ENCODE results near the gene SAMD14. TPM values are rescaled to one million over a fixed set of nuclear protein-coding genes. Genes with fewer than 3 reads are reported as not detected.

Gene SAMD14
- total and polyA plus RNA-seq, 2 experiments from 2014 or later = 0.70 to 4.7 TPM

GRCh38 chr17:50096092-50096491 lies 33.9 kb downstream of the SAMD14 start:
- H3K4me1 Mint-ChIP-seq = peaks cover 11% of the 10 kb centered on the region
- peaks cover 14% of the 10 kb centered on the region for H3K27me3 Mint-ChIP-seq (ENCODE audit: insufficient read depth, low read depth, poor library complexity)
- H3K9me3 Mint-ChIP-seq = no peaks in the 10 kb centered on the region
- ATAC-seq = no peak
- Histone ChIP-seq H3K27me3 (ENCODE audit: insufficient read depth) (no peaks in the 10 kb centered on the region), H3K4me1 (ENCODE audit: insufficient read depth) (peaks cover 5% of the 10 kb centered on the region; the same call in 1 of the 2 replicates), H3K4me2 (peak overlapping the region; percentile 96), H4K20me1 (replicated peaks; ENCODE audit: insufficient read depth) (no peaks in the 10 kb centered on the region), H3K4me3 (peak overlapping the region; percentile 95), H3K36me3 (ENCODE audit: insufficient read depth) (no peaks in the 10 kb centered on the region), H3F3A (replicated peaks; ENCODE audit: low read depth) (no peaks in the 10 kb centered on the region), H3K27ac (ENCODE audit: low read depth) (no peak overlapping the region), H2AFZ (no peak overlapping the region), H3K79me2 (replicated peaks; ENCODE audit: insufficient read depth) (no peaks in the 10 kb centered on the region), H3K9me2 (ENCODE audit: insufficient read depth) (no peaks in the 10 kb centered on the region)
- DNase-seq (ENCODE audit: low spot score) = no peak
- H3K4me3 Mint-ChIP-seq = peak overlapping the region; percentile 98
- H3K27ac Mint-ChIP-seq = no peak overlapping the region; the same call in 1 of the 2 replicates
- peaks cover 2% of the 10 kb centered on the region; the same call in 1 of the 3 replicates for H3K36me3 Mint-ChIP-seq (ENCODE audit: low read depth)
- no peak for TF ChIP-seq ETS1 (IDR thresholded peaks at IDR 0.05)
- TF ChIP-seq POLR2AphosphoS5 (IDR thresholded peaks at IDR 0.05; ENCODE audit: low read depth) = no peak
- no peak for TF ChIP-seq EZH2 (IDR thresholded peaks at IDR 0.05; ENCODE audit: low read depth, unreplicated experiment)
- TF ChIP-seq ZNF462 (CRISPR knock-in tag; IDR thresholded peaks at IDR 0.05) = no peak
- no peak for TF ChIP-seq ZNF114 (CRISPR knock-in tag; IDR thresholded peaks at IDR 0.05)
- TF ChIP-seq NANOG (IDR thresholded peaks at IDR 0.05; ENCODE audit: borderline replicate concordance) = no peak
- TF ChIP-seq ZNF331 (CRISPR knock-in tag; IDR thresholded peaks at IDR 0.05; ENCODE audit: low read depth) = no peak
- no peak for TF ChIP-seq STAT1 (IDR thresholded peaks at IDR 0.05; ENCODE audit: unreplicated experiment)
- TF ChIP-seq JUNB (IDR thresholded peaks at IDR 0.05; ENCODE audit: unreplicated experiment) = no peak
- TF ChIP-seq REST (IDR thresholded peaks at IDR 0.05; ENCODE audit: unreplicated experiment) = no peak
- no peak for TF ChIP-seq CTCF (conservative IDR thresholded peaks at IDR 0.05; ENCODE audit: low read depth in 2 of 2)
- TF ChIP-seq CREB1 (CRISPR knock-in tag; IDR thresholded peaks at IDR 0.05; ENCODE audit: low read depth) = no peak
- no peak for TF ChIP-seq EZH2phosphoT487 (IDR thresholded peaks at IDR 0.05; ENCODE audit: unreplicated experiment)

All from GM23338 (cell line).